Hepatocyte (in vitro differentiated cells): Measurements from ENCODE around the gene TNFRSF1A. TPM values are rescaled to one million over a fixed set of nuclear protein-coding genes. Genes with fewer than 3 reads are reported as not detected.

Experiments
- DNase-seq: peaks from one replicate; pipeline ENCODE4 v3.0.0-alpha.2; 2016; ENCODE audit warnings: low spot score
- H2AFZ ChIP-seq: fragments of 200-600 bp; sonication (generic); 2 replicates; pipeline ENCODE4 v1.6.0; 2016; ENCODE audit warnings: antibody characterized with exemption, mild to moderate bottlenecking
- H3K27ac ChIP-seq: fragments of 200-600 bp; sonication (generic); 2 replicates; pipeline ENCODE4 v1.5.1; 2016; ENCODE audit warnings: mild to moderate bottlenecking
- H3K27me3 ChIP-seq: fragments of 200-600 bp; sonication (generic); 2 replicates; pipeline ENCODE4 v1.6.1; 2016
- H3K36me3 ChIP-seq: fragments of 200-600 bp; sonication (generic); replicated peaks from 2 replicates; pipeline ENCODE4 v1.5.1; 2016; ENCODE audit warnings: low read depth; ENCODE audit not compliant: insufficient read depth
- H3K4me1 ChIP-seq: fragments of 200-600 bp; sonication (generic); 2 replicates; pipeline ENCODE4 v1.5.1; 2016; ENCODE audit warnings: mild to moderate bottlenecking, moderate library complexity; ENCODE audit not compliant: insufficient read depth
- H3K4me2 ChIP-seq: fragments of 200-600 bp; sonication (generic); 2 replicates; pipeline ENCODE4 v1.6.0; 2016
- H3K4me3 ChIP-seq: fragments of 200-600 bp; sonication (generic); 2 replicates; pipeline ENCODE4 v1.5.1; 2016; ENCODE audit warnings: mild to moderate bottlenecking
- H3K79me2 ChIP-seq: fragments of 200-600 bp; sonication (generic); 2 replicates; pipeline ENCODE4 v1.6.0; 2017; ENCODE audit warnings: mild to moderate bottlenecking
- H3K9me2 ChIP-seq: fragments of 200-600 bp; sonication (generic); replicated peaks from 2 replicates; pipeline ENCODE4 v1.6.0; 2017; ENCODE audit warnings: mild to moderate bottlenecking; ENCODE audit not compliant: insufficient read depth
- H3K9me3 ChIP-seq: fragments of 200-600 bp; sonication (generic); 2 replicates; pipeline ENCODE4 v1.5.1; 2016; ENCODE audit warnings: low read depth, mild to moderate bottlenecking
- H4K20me1 ChIP-seq: fragments of 200-600 bp; sonication (generic); 2 replicates; pipeline ENCODE4 v1.6.0; 2016; ENCODE audit warnings: mild to moderate bottlenecking; ENCODE audit not compliant: insufficient read depth, poor library complexity, severe bottlenecking
- CTCF ChIP-seq: fragments of 200-600 bp; sonication (generic); IDR thresholded peaks from 2 replicates; pipeline ENCODE4 v1.5.1; 2016; ENCODE audit warnings: antibody characterized with exemption, mild to moderate bottlenecking; ENCODE audit not compliant: poor library complexity
- EZH2 ChIP-seq: fragments of 200-600 bp; sonication (generic); IDR thresholded peaks from 2 replicates; pipeline ENCODE4 v1.6.1; 2016; ENCODE audit warnings: antibody characterized with exemption, mild to moderate bottlenecking, borderline replicate concordance
- EZH2phosphoT487 ChIP-seq: fragments of 200-600 bp; sonication (generic); IDR thresholded peaks from one replicate; pipeline ENCODE4 v1.6.1; 2018; ENCODE audit warnings: antibody characterized with exemption, mild to moderate bottlenecking, low read depth, moderate library complexity; ENCODE audit not compliant: unreplicated experiment, severe bottlenecking
- WGBS: methylation state at CpG from one replicate; pipeline ENCODE4 v1.1.6; 2016; ENCODE audit warnings: low lambda C conversion rate; ENCODE audit errors: missing lambda C conversion rate; 5-methylcytosine and 5-hydroxymethylcytosine counted together
- polyA plus RNA-seq: library from polyadenylated mRNA; unstranded; fragments of >200 nt; fragmentation: Nextera tagmentation; extraction: Ambion mirVana; gene quantifications from 2 replicates; pipeline ENCODE4 v1.2.1, GENCODE V29; 2016
- total RNA-seq: library from RNA; depleted of rRNA; stranded (reverse); fragments of >200 nt; gene quantifications from 2 replicates; pipeline ENCODE4 v1.2.3, GENCODE V29; 2014

The TNFRSF1A gene
- total and polyA plus RNA-seq, 2 experiments from 2014 or later, result 147 to 168 TPM

- H2AFZ ChIP-seq, result no peak overlapping the region
- H3K4me1 ChIP-seq, result peaks cover 30% of the 10 kb centered on the region
- no peaks in the 10 kb centered on the region for H4K20me1 ChIP-seq
- TF ChIP-seq EZH2phosphoT487 (no peak), EZH2 (no peak), CTCF (no peak)
- H3K27ac ChIP-seq, result no peak overlapping the region
- DNase-seq, result no peak
- H3K9me3 ChIP-seq, result no peaks in the 10 kb centered on the region
- no peaks in the 10 kb centered on the region for H3K27me3 ChIP-seq
- no peak overlapping the region for H3K4me2 ChIP-seq
- H3K79me2 ChIP-seq, result peaks cover 14% of the 10 kb centered on the region
- H3K9me2 ChIP-seq, result no peaks in the 10 kb centered on the region
- H3K4me3 ChIP-seq, result no peak overlapping the region
- H3K36me3 ChIP-seq, result no peaks in the 10 kb centered on the region
- 68% methylated on average over 7 of the region's 7 CpGs for WGBS
Observed at GRCh38 chr12:6382371-6382770, 40.5 kb upstream of the TNFRSF1A start.

- no peak overlapping the region for H3K27ac ChIP-seq
- TF ChIP-seq CTCF (no peak), EZH2 (no peak), EZH2phosphoT487 (no peak)
Observed at GRCh38 chr12:6380141-6381121, 38.6 kb upstream of the TNFRSF1A start.

GRCh38 chr12:6378709-6379472 lies 37.0 kb upstream of the TNFRSF1A start:
- no peaks in the 10 kb centered on the region for H3K36me3 ChIP-seq
- TF ChIP-seq CTCF (no peak), EZH2phosphoT487 (no peak), EZH2 (no peak)
- peaks cover 50% of the 10 kb centered on the region for H3K4me1 ChIP-seq
- DNase-seq, result no peak
- H2AFZ ChIP-seq, result no peak overlapping the region
- H3K9me2 ChIP-seq, result no peaks in the 10 kb centered on the region
- 75% methylated on average over 13 of the region's 13 CpGs for WGBS
- H3K9me3 ChIP-seq, result no peaks in the 10 kb centered on the region
- H4K20me1 ChIP-seq, result no peaks in the 10 kb centered on the region
- H3K4me3 ChIP-seq, result no peak overlapping the region
- H3K4me2 ChIP-seq, result no peak overlapping the region
- no peaks in the 10 kb centered on the region for H3K27me3 ChIP-seq
- H3K79me2 ChIP-seq, result no peaks in the 10 kb centered on the region
- no peak overlapping the region for H3K27ac ChIP-seq

More at GRCh38 chr12:6380141-6381121, 38.6 kb upstream of the TNFRSF1A start:
- H3K27me3 ChIP-seq, result no peaks in the 10 kb centered on the region
- no peaks in the 10 kb centered on the region for H3K9me2 ChIP-seq
- DNase-seq, result no peak
- peaks cover 14% of the 10 kb centered on the region for H3K79me2 ChIP-seq
- H3K36me3 ChIP-seq, result no peaks in the 10 kb centered on the region
- no peak overlapping the region for H3K4me2 ChIP-seq
- H4K20me1 ChIP-seq, result no peaks in the 10 kb centered on the region
- H3K4me3 ChIP-seq, result no peak overlapping the region
- H3K4me1 ChIP-seq, result peaks cover 50% of the 10 kb centered on the region
- H2AFZ ChIP-seq, result no peak overlapping the region
- 87% methylated on average over 14 of the region's 14 CpGs for WGBS
- no peaks in the 10 kb centered on the region for H3K9me3 ChIP-seq
